Gastrocnemius medialis (tissue), 4 donors: ENCODE results near the gene CHI3L2. TPM values are rescaled to one million over a fixed set of nuclear protein-coding genes. Genes with fewer than 3 reads are reported as not detected.

ENCODE experiments used
- ATAC-seq, 2 donors: fragments of 150-250 bp; one replicate each; pipeline ENCODE4 v1.9.1; 2016
- DNase-seq, 2 donors: peaks; one replicate each; pipeline ENCODE4 v3.0.0-alpha.2; 2019
- H3K27ac ChIP-seq, 4 donors: fragments of 200-600 bp; sonication (generic); 1 replicate in 1 of 4; 2 replicates in 3 of 4; pipeline ENCODE4 v1.5.1; 2016 to 2018; ENCODE audit warnings: mild to moderate bottlenecking in 2 of 4, moderate library complexity in 1 of 4
- H3K27me3 ChIP-seq, 3 donors: fragments of 200-600 bp; sonication (generic) in 2 of 3; 1 replicate in 1 of 3; 2 replicates in 2 of 3; pipeline versions ENCODE4 v1.5.1 to v1.6.0; 2016 to 2019; ENCODE audit warnings: mild to moderate bottlenecking in 1 of 3, moderate library complexity in 1 of 3
- H3K36me3 ChIP-seq, 2 donors: fragments of 200-600 bp; sonication (generic) in 1 of 2; one replicate each; pipeline ENCODE4 v1.5.1; 2017 to 2018
- H3K4me1 ChIP-seq, 2 donors: fragments of 200-600 bp; sonication (generic) in 1 of 2; one replicate each; pipeline ENCODE4 v1.5.1; 2016 to 2017; ENCODE audit warnings: mild to moderate bottlenecking in 2 of 2
- H3K4me3 ChIP-seq, 4 donors: fragments of 200-600 bp; sonication (generic) in 3 of 4; 1 replicate in 1 of 4; 2 replicates in 3 of 4; pipeline ENCODE4 v1.5.1; 2016 to 2019; ENCODE audit warnings: mild to moderate bottlenecking in 2 of 4
- H3K9me3 ChIP-seq, 3 donors: fragments of 200-600 bp; sonication (generic) in 2 of 3; 1 replicate in 1 of 3; 2 replicates in 2 of 3; pipeline ENCODE4 v1.5.1; 2016 to 2019
- POLR2A ChIP-seq, 2 donors: fragments of 450-650 bp; IDR thresholded peaks; one replicate each; pipeline ENCODE4 v1.6.1; 2017; ENCODE audit warnings: antibody characterized with exemption in 2 of 2, mild to moderate bottlenecking in 2 of 2, moderate library complexity in 2 of 2
- in situ Hi-C, 4 donors: fragments of 200-750 bp; cut with MboI; loops; one replicate each; pipeline versions ENCODE4 v1.15.0 to v1.8.0; 2017; ENCODE audit warnings: low sequenced_read_pairs in 4 of 4
- intact Hi-C: fragments of 100-400 bp; cut with DNase I; formaldehyde crosslinking; loops from one replicate; pipeline ENCODE4 v1.15.1; 2023; ENCODE audit warnings: low total_unique reads
- total RNA-seq, 4 donors: library from RNA; depleted of rRNA; stranded (reverse); fragments of >200 nt; gene quantifications; one replicate each; pipeline versions ENCODE4 v1.1.0 to v1.2.3, GENCODE V29; 2016
- TF ChIP-seq, protein P1 (sequence below), 5 experiments: fragments of 450-650 bp in 3 of 5; fragments of 200-600 bp in 2 of 5; sonication (generic) in 2 of 5; IDR thresholded peaks in 4 of 5; conservative IDR thresholded peaks in 1 of 5; 1 replicate in 4 of 5; 2 replicates in 1 of 5; pipeline ENCODE4 v1.5.1; 2016 to 2019; ENCODE audit warnings: antibody characterized with exemption in 5 of 5, mild to moderate bottlenecking in 3 of 5, moderate library complexity in 3 of 5

CHI3L2 gene
- total RNA-seq, 4 donors from 2014 or later = 0.40 to 2.3 (median 1.9) TPM; not detected in 1

GRCh38 chr1:111234258-111234657 is 6.7 kb downstream of the CHI3L2 start:
- in situ Hi-C loops (no loop called here), intact Hi-C loops (no loop called here)
- TF ChIP-seq, protein P1, sequence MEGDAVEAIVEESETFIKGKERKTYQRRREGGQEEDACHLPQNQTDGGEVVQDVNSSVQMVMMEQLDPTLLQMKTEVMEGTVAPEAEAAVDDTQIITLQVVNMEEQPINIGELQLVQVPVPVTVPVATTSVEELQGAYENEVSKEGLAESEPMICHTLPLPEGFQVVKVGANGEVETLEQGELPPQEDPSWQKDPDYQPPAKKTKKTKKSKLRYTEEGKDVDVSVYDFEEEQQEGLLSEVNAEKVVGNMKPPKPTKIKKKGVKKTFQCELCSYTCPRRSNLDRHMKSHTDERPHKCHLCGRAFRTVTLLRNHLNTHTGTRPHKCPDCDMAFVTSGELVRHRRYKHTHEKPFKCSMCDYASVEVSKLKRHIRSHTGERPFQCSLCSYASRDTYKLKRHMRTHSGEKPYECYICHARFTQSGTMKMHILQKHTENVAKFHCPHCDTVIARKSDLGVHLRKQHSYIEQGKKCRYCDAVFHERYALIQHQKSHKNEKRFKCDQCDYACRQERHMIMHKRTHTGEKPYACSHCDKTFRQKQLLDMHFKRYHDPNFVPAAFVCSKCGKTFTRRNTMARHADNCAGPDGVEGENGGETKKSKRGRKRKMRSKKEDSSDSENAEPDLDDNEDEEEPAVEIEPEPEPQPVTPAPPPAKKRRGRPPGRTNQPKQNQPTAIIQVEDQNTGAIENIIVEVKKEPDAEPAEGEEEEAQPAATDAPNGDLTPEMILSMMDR (IDR thresholded peaks at IDR 0.05 in 4 of 5, conservative IDR thresholded peaks at IDR 0.05 in 1 of 5) = no peak
- no peak for TF ChIP-seq POLR2A (IDR thresholded peaks at IDR 0.05)
- Histone ChIP-seq H3K4me1 (no peaks in the 10 kb centered on the region), H3K36me3 (no peaks in the 10 kb centered on the region), H3K27ac (no peak overlapping the region), H3K4me3 (no peak overlapping the region), H3K9me3 (no peaks in the 10 kb centered on the region), H3K27me3 (no peaks in the 10 kb centered on the region)
- DNase-seq (no peak), ATAC-seq (no peak)

DNA sequence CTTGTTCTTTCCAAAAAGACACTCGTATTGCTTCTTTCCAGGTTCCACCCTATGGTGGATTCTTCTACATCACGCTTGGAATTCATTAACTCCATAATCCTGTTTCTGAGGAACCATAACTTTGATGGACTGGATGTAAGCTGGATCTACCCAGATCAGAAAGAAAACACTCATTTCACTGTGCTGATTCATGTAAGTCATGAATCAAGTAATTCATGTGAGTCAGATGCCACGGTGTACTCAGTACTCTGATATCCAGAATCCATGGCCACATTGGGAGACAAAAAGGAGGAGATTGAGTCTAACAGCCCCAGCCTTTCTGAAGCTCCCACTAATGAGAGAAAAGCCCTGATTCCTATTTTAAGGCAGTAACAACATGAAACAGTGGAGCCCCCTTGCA is 7.4 kb downstream of the CHI3L2 start:
- H3K36me3 ChIP-seq = no peaks in the 10 kb centered on the region
- no peak for TF ChIP-seq POLR2A (IDR thresholded peaks at IDR 0.05)
- TF ChIP-seq, protein P1 (IDR thresholded peaks at IDR 0.05 in 4 of 5, conservative IDR thresholded peaks at IDR 0.05 in 1 of 5) = no peak
- no peak overlapping the region for H3K27ac ChIP-seq
- H3K4me1 ChIP-seq = no peaks in the 10 kb centered on the region
- H3K4me3 ChIP-seq = no peak overlapping the region
- intact Hi-C loops (no loop called here), in situ Hi-C loops (no loop called here)
- ATAC-seq (no peak), DNase-seq (no peak)
- H3K27me3 ChIP-seq = no peaks in the 10 kb centered on the region
- no peaks in the 10 kb centered on the region for H3K9me3 ChIP-seq

DNA sequence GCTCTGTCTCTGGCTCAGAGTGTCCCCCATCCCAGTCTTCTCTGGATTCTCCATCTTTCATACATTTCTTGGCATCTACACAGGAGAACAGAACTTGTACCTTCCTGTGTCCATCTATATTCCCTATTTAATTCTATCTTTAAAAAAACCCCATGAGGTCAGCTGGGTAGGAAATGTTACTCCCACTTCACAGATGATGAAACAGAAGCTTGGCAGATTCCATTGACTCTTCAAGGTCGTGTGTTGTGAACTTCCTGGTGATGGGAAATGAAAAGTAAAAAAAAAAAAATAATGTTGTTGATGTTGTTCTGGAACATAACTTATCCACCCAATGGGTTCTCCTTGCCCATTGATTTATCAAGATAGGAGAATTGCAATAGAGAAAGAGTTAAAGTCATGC is 8.9 kb downstream of the CHI3L2 start:
- Histone ChIP-seq H3K4me1 (no peaks in the 10 kb centered on the region), H3K27me3 (no peaks in the 10 kb centered on the region), H3K36me3 (no peaks in the 10 kb centered on the region), H3K9me3 (no peaks in the 10 kb centered on the region), H3K4me3 (no peak overlapping the region), H3K27ac (no peak overlapping the region)
- intact Hi-C loops (no loop called here), in situ Hi-C loops (no loop called here)
- ATAC-seq (no peak), DNase-seq (no peak)
- no peak for TF ChIP-seq POLR2A (IDR thresholded peaks at IDR 0.05)
- TF ChIP-seq, protein P1 (IDR thresholded peaks at IDR 0.05 in 4 of 5, conservative IDR thresholded peaks at IDR 0.05 in 1 of 5) = no peak

DNA sequence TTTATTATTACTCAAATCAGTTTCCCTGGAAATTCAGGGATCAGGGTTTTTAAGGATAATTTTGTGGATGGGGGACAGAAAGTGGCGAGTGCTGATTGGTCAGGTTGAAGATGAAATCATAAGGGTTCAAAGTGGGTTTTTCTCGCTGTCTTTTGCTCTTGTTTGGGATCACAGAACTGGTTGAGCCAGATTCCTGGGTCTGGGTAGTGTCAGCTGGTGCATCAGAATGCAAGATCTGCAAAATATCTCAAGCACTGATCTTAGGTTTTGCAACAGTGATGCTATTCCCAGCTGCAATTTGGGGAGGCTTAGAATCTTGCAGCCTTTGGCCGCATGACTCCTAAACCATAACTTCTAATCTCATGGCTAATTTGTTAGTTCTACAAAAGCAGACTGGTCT is 9.3 kb downstream of the CHI3L2 start:
- TF ChIP-seq POLR2A (IDR thresholded peaks at IDR 0.05) = no peak
- TF ChIP-seq, protein P1 (IDR thresholded peaks at IDR 0.05 in 4 of 5, conservative IDR thresholded peaks at IDR 0.05 in 1 of 5) = no peak
- H3K27ac ChIP-seq = no peak overlapping the region
- DNase-seq (no peak), ATAC-seq (no peak)
- H3K36me3 ChIP-seq = no peaks in the 10 kb centered on the region
- in situ Hi-C loops = no loop called here
- H3K27me3 ChIP-seq = no peaks in the 10 kb centered on the region
- H3K9me3 ChIP-seq = no peaks in the 10 kb centered on the region
- no peak overlapping the region for H3K4me3 ChIP-seq
- H3K4me1 ChIP-seq = no peaks in the 10 kb centered on the region
- intact Hi-C loops = no loop called here

DNA sequence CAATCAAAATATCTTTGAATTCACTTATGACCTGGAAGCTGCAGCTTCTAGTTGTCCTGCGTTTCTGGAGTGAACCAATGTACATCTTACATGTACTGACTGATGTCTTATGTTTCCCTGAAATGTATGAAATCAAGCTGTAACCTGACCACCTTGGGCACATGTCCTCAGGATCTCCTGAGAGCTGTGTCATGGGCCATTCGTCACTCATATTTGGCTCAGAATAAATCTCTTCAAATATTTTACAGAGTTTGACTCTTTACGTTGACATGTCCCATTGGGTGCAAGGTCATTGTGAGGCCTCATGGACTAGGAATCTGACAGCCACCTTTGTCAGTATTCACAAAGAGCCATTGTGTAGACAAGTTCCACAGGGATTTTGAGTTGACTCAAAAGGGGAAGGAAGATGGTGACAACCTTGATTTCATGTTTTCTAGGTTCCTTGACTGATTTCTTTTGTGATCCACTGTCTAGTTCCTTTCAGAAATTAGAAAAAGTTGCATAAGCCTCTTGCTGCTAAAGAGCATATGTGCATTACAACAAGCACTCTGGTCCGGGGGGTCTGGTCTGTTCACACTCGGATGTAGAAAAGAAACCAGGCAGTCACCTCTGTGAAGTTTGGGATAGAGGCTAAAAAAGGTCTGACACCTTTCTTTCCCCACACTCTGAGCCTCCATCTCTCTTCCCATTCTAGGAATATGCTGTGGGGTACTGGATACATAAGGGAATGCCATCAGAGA is 10.7 kb downstream of the CHI3L2 start:
- H3K9me3 ChIP-seq = no peaks in the 10 kb centered on the region

More for the DNA sequence above, 10.7 kb downstream of the CHI3L2 start:
- peaks cover 0 to 6% of the 10 kb centered on the region in 2 donors for H3K4me1 ChIP-seq
- intact Hi-C loops = no loop called here
- no peak overlapping the region for H3K27ac ChIP-seq
- in situ Hi-C loops = no loop called here
- DNase-seq = no peak
- no peaks in the 10 kb centered on the region for H3K27me3 ChIP-seq
- no peak for ATAC-seq
- TF ChIP-seq, protein P1 (IDR thresholded peaks at IDR 0.05 in 4 of 5, conservative IDR thresholded peaks at IDR 0.05 in 1 of 5) = no peak
- no peak for TF ChIP-seq POLR2A (IDR thresholded peaks at IDR 0.05)
- H3K4me3 ChIP-seq = no peak overlapping the region
- H3K36me3 ChIP-seq = no peaks in the 10 kb centered on the region
